Fibroblast of skin of scalp (primary cell): ENCODE data around the gene SLF2. TPM values are rescaled to one million over a fixed set of nuclear protein-coding genes. Genes with fewer than 3 reads are reported as not detected.
A peak's percentile ranks its signal among the peaks of the same experiment; 100 is the strongest.

ENCODE experiments used
- DNase-seq: peaks from one replicate; pipeline ENCODE4 v3.0.0-alpha.2; 2013
- polyA plus RNA-seq, 2 experiments: library from polyadenylated mRNA; unstranded; fragments of 120-200 nt; gene quantifications; one replicate each; pipeline ENCODE4 v1.2.1, GENCODE V29; 2013; ENCODE audit not compliant: insufficient read length in 2 of 2

Gene SLF2
- polyA plus RNA-seq (2013, experiment 1 of 2; ENCODE audit: insufficient read length), result 11.8 TPM
- polyA plus RNA-seq (2013, experiment 2 of 2; ENCODE audit: insufficient read length), result 15.2 TPM

- DNase-seq, result peak; percentile 98
Observed at GRCh38 chr10:100912605-100913469, at the start of gene SLF2. Gene SLF2, plus strand, starts transcription at chr10:100912963. Its CDS starts 148 bp downstream, at chr10:100913111.

- DNase-seq, result no peak
Observed at GRCh38 chr10:100863433-100863832, 49.3 kb upstream of the SLF2 start.

- DNase-seq, result no peak
Observed at GRCh38 chr10:100864036-100864885, 48.5 kb upstream of the SLF2 start.

GRCh38 chr10:100864978-100865377, 47.8 kb upstream of the SLF2 start:
- no peak for DNase-seq

GRCh38 chr10:100866010-100866409, 46.8 kb upstream of the SLF2 start:
- DNase-seq, result no peak

GRCh38 chr10:100866575-100867098, 46.1 kb upstream of the SLF2 start:
- DNase-seq, result no peak

- no peak for DNase-seq
Observed at GRCh38 chr10:100867261-100867963, 45.4 kb upstream of the SLF2 start.

GRCh38 chr10:100868382-100868781, 44.4 kb upstream of the SLF2 start:
- no peak for DNase-seq

GRCh38 chr10:100869399-100869798, 43.4 kb upstream of the SLF2 start:
- DNase-seq, result no peak

- DNase-seq, result peak; percentile 72
Observed at GRCh38 chr10:100872034-100872791, 40.5 kb upstream of the SLF2 start.

GRCh38 chr10:100873146-100873826, 39.5 kb upstream of the SLF2 start:
- DNase-seq, result peak; percentile 1

- no peak for DNase-seq
Observed at GRCh38 chr10:100873827-100874326, 38.9 kb upstream of the SLF2 start.

- no peak for DNase-seq
Observed at GRCh38 chr10:100874702-100875483, 37.9 kb upstream of the SLF2 start.

GRCh38 chr10:100875484-100876166, 37.1 kb upstream of the SLF2 start:
- no peak for DNase-seq

- no peak for DNase-seq
Observed at GRCh38 chr10:100876585-100877460, 35.9 kb upstream of the SLF2 start.

GRCh38 chr10:100877461-100877850, 35.3 kb upstream of the SLF2 start:
- no peak for DNase-seq

GRCh38 chr10:100878291-100878910, 34.4 kb upstream of the SLF2 start:
- peak; percentile 81 for DNase-seq
